Stimulated activated naive CD8-positive, alpha-beta T cell treated with anti-CD3 and anti-CD28 coated beads, Interleukin-15, amount 100 ng/mL, for 72 hours (primary cell): ENCODE measurements around the gene RINT1.
A peak's percentile ranks its signal among the peaks of the same experiment; 100 is the strongest.

Experiments used
- ATAC-seq: fragments of 150-1000 bp; cut with Tn5 transposase; 2 replicates; pipeline ENCODE4 v1.10.0; 2021; ENCODE audit warnings: mild to moderate bottlenecking, moderate library complexity
- DNase-seq, 2 donors: peaks; one replicate each; pipeline ENCODE4 v3.0.0; 2021 to 2022
- H3K27ac Mint-ChIP-seq, 2 donors: one replicate each; pipeline ENCODE4 v1.8.0; 2022; ENCODE audit warnings: mild to moderate bottlenecking in 2 of 2, mixed read lengths in 2 of 2, moderate library complexity in 2 of 2
- H3K27me3 Mint-ChIP-seq: one replicate; pipeline ENCODE4 v1.8.0; 2022; ENCODE audit warnings: mixed read lengths
- H3K4me1 Mint-ChIP-seq: one replicate; pipeline ENCODE4 v1.8.0; 2022; ENCODE audit warnings: mild to moderate bottlenecking, mixed read lengths
- H3K4me3 Mint-ChIP-seq, 2 donors: one replicate each; pipeline ENCODE4 v1.8.0; 2022; ENCODE audit warnings: mild to moderate bottlenecking in 2 of 2, mixed read lengths in 2 of 2, moderate library complexity in 1 of 2
- H3K9me3 Mint-ChIP-seq, 2 donors: one replicate each; pipeline ENCODE4 v1.8.0; 2022; ENCODE audit warnings: mixed read lengths in 2 of 2

Gene RINT1

DNA sequence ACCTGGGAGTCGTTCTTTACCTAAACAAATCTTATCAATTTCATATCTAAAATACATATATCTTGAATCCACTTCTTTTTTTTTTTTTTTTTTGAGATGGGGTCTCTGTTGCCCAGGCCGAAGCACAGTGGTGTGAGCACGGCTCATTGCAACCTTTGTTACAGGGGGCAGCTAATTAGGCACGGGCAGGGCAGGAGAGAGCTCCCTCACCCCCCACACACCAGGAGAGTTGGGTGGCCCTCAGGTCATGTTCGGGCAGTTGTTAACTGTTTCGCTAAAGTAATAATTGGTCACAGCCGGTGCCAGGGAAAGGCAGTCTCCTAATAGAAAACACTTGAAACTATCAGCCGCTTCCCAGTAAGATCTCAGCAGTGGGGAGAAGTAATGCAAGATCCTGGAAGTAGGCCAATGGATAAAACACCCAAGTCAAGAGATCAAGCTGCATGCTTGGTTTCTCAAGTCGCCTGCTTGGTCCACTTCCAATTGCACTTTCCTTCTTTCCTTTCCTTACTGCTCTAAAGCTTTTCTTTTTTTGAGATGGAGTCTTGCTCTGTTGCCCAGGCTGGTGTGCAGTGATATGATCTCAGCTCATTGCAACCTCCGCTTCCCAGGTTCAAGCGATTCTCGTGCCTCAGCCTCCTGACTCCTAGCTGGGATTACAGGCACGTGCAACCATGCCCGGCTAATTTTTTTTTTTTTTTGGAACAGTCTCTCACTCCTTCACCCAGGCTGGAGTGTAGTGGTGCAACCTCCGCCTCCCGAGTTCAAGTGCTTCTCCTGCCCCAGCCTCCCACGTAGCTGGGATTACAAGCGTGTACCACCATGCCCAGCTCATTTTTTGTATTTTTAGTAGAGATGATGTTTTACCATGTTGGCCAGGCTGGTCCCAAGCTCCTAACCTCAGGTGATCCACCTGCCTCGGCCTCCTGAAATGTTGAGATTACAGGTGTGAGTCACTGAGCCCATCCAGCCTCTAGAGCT is 70.6 kb downstream of the RINT1 start:
- Mint-ChIP-seq H3K9me3 (no peaks in the 10 kb centered on the region), H3K27ac (no peak overlapping the region), H3K27me3 (peaks cover 11% of the 10 kb centered on the region), H3K4me3 (no peak overlapping the region), H3K4me1 (no peaks in the 10 kb centered on the region)
- ATAC-seq (no peak), DNase-seq (no peak)

DNA sequence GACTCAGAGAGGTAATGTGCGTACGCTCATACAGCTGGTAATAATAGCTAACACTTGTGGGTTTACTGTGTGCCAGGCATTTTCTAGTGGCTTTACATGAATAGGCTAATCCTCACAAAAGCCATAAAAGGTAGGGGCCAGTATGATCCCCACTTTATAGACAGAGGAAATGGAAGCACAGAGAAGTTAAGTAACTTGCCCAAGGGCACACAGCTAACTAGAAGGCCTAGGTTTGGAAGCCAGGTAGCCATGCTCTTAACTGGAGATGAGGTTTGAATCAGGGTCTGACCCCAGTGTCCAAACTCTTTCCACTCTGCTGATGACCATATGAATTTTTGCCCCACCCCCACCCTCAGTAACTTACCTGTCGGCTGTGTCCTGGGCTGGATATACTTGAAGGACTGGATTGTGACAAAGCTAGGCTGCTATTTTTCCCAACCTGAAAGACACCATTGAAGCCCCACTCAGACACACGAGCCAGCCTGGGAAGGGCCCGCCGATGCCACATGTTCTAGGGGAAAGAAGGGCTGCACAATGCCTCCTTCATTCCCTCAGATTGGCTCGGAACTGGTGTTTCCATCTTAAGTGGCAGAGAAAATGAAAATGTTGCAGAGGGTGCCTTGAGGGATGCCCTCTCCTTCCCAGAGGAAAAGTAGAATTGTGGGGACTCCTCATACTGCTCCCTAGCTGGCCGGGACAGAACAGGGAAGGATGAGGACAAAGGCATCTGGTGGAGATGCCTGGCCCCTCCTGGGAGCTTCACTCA is 78.3 kb downstream of the RINT1 start:
- ATAC-seq, result no peak
- DNase-seq, result no peak
- H3K9me3 Mint-ChIP-seq, result no peaks in the 10 kb centered on the region
- no peak overlapping the region for H3K4me3 Mint-ChIP-seq
- H3K27me3 Mint-ChIP-seq, result no peaks in the 10 kb centered on the region
- peak overlapping the region in 1 of 2 donors; percentile 59 for H3K27ac Mint-ChIP-seq
- no peaks in the 10 kb centered on the region for H3K4me1 Mint-ChIP-seq

DNA sequence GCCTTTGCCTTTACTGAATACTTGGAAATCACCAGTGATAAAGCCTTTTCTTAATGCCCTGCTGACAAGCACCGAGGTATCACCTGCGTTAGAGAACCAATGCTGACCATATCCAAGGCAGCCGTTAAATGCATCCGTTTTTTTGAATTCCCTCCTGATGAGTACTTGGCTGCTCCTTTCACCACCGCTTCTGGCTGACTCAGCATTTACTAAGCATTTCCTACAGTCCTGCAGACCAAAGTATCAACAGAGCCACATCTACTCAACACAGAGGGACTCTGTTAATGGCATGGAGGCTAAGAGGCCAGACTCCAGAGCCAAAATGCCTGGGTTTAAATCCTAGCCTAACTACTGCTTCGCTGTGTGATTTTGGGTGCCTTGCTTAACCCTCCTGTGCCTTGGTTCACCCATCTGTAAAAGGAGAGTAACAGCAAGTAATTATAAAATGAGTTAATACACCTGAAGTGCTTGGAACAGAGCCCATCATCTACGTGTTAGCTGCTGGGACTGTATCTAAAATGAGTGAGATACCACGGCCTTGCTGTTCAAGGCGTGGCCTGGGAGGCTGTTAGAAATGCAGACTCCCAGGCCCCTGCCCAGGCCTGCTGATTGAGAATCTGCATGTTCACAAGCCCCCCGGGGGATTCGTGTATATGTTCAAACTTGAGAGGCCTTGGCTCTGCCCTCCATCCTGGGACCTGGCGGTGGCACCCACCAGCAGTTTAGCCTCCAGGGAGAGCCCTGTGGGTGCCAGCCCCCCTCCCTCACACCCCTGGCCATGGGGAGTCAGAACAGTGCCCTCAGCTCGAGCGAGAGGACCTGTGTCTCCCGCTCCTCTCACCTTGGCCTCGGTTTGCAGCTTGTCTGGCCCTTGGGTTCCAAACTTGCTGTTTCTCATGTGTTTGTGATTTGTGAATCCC is 80.1 kb downstream of the RINT1 start:
- Mint-ChIP-seq H3K4me3 (no peak overlapping the region), H3K4me1 (no peaks in the 10 kb centered on the region), H3K27me3 (no peaks in the 10 kb centered on the region), H3K9me3 (no peaks in the 10 kb centered on the region), H3K27ac (no peak overlapping the region)
- no peak for DNase-seq
- ATAC-seq, result no peak

DNA sequence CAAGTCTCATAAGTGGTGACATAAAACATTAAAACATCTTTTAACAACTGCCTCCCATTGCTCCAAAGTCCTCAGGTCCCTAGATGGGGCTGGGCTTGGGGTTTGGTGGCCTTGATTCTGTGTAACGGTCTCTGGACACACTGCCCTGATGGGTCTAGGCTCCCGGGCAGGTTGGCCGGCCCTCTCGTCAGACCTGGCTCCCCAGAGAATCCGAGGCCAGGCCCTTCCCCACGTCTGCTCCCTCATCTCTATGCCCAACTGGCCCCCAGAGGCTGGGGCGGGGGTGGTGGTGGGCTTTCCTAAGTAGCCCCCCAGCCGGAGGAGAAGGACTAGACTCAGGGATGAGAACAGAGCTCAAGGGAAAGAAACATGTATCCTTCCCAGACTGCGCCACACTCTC is 80.8 kb downstream of the RINT1 start:
- Mint-ChIP-seq H3K4me1 (no peaks in the 10 kb centered on the region), H3K9me3 (no peaks in the 10 kb centered on the region), H3K4me3 (no peak overlapping the region), H3K27ac (peak overlapping the region in 1 of 2 donors; percentile 54), H3K27me3 (no peaks in the 10 kb centered on the region)
- ATAC-seq, result peak; percentile 23
- no peak for DNase-seq

DNA sequence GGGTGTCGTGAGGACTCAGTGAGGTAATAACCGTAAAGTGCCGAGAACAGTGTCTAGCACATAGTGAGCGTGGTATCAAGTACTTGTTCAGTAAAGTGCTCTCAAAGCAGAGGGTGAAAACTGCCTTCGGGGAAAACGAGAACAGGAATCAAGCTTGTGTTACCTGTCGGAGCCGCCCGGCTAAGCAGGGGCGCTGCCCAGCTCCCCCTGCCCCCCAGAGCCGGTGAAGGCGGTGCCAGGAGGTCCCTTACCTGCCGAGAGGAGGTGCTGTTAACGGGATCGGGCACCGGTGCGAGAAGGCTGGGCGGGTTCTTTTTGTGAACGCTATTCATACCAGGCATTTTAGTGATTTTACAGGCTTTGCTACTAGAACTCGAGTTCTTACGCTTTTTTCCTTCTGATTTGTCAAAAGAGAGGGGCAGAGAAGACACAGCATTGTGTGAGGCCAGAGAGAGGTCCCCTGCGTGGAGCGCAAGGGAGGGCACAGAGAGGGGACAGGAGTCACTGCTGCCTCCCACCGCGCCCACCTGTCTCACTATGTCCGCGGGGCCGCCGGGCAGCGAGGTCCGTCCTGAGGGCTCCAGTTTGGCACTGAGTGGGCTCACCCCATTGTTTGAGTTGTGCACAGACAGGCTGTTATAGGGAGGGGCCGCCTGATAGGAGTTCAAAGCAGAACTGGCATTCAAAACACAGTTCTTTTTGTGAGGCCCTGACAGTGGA is 81.8 kb downstream of the RINT1 start:
- H3K27me3 Mint-ChIP-seq, result no peaks in the 10 kb centered on the region
- ATAC-seq (peak; percentile 33), DNase-seq (no peak)
- no peaks in the 10 kb centered on the region for H3K9me3 Mint-ChIP-seq
- no peaks in the 10 kb centered on the region for H3K4me1 Mint-ChIP-seq
- H3K27ac Mint-ChIP-seq, result peak overlapping the region in 1 of 2 donors; percentile 49
- no peak overlapping the region for H3K4me3 Mint-ChIP-seq

DNA sequence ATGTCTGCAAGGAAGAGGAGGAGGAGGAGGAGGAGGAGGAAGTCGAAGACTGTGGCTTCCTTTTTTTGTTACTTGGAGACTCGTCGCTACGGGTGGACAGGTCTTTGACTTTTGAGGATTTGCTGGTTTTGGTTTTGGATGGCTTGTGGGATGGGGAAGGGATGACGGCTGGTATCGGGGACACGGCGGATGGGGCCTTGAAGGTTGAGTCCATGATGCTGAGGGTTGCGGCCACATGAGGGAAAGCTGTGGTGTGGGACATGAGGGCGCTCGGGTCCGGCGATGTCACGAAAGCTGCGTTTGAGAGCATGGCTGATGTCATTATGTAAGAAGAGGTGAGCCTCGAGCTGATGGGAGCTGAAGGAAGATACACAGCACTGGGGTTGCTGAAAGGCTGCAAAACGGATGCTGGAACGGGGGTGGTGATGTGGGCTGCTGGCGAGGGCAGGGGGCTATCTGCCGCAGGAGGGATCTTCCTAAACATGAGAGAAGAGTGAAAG is 82.4 kb downstream of the RINT1 start:
- peak overlapping the region in 1 of 2 donors; percentile 49 for H3K27ac Mint-ChIP-seq
- no peak for ATAC-seq
- H3K9me3 Mint-ChIP-seq, result no peaks in the 10 kb centered on the region

More for the DNA sequence above, 82.4 kb downstream of the RINT1 start:
- Mint-ChIP-seq H3K4me3 (no peak overlapping the region), H3K27me3 (no peaks in the 10 kb centered on the region), H3K4me1 (no peaks in the 10 kb centered on the region)
- DNase-seq, result no peak
